Parathyroid adenoma (tissue), 2 donors: ENCODE data around the gene ELK3.

ENCODE experiments used
- H2AFZ ChIP-seq: fragments of 300-600 bp; sonication (generic); one replicate; pipeline ENCODE4 v1.7.0; 2017; ENCODE audit warnings: antibody characterized with exemption, mild to moderate bottlenecking
- H3K27ac ChIP-seq: fragments of 300-600 bp; sonication (generic); one replicate; pipeline ENCODE4 v1.7.0; 2017
- H3K27me3 ChIP-seq: fragments of 300-600 bp; sonication (generic); one replicate; pipeline ENCODE4 v1.7.0; 2017; ENCODE audit warnings: low read length; ENCODE audit not compliant: control insufficient read depth, insufficient read depth
- H3K36me3 ChIP-seq: fragments of 300-600 bp; sonication (generic); one replicate; pipeline ENCODE4 v1.7.0; 2017; ENCODE audit warnings: low read length; ENCODE audit not compliant: control insufficient read depth, insufficient read depth
- H3K4me1 ChIP-seq: fragments of 300-600 bp; sonication (generic); one replicate; pipeline ENCODE4 v1.7.0; 2017; ENCODE audit warnings: control low read depth
- H3K4me2 ChIP-seq: fragments of 300-600 bp; sonication (generic); one replicate; pipeline ENCODE4 v1.7.0; 2017; ENCODE audit warnings: low read length
- H3K4me3 ChIP-seq: fragments of 300-600 bp; sonication (generic); one replicate; pipeline ENCODE4 v1.7.0; 2017; ENCODE audit warnings: low read depth, low read length
- H3K79me2 ChIP-seq: fragments of 300-600 bp; sonication (generic); one replicate; pipeline ENCODE4 v1.7.0; 2017; ENCODE audit warnings: control low read depth
- H3K9ac ChIP-seq: fragments of 300-600 bp; sonication (generic); one replicate; pipeline ENCODE4 v1.7.0; 2017; ENCODE audit warnings: mild to moderate bottlenecking
- H3K9me3 ChIP-seq: fragments of 300-600 bp; sonication (generic); one replicate; pipeline ENCODE4 v1.7.0; 2017; ENCODE audit warnings: low read length; ENCODE audit not compliant: control insufficient read depth
- CTCF ChIP-seq: fragments of 300-600 bp; sonication (generic); IDR thresholded peaks from one replicate; pipeline ENCODE4 v1.7.0; 2017; ENCODE audit warnings: antibody characterized with exemption, mild to moderate bottlenecking
- donor health status: primary hyperparathyroidism.

The ELK3 gene

GRCh38 chr12:96164951-96165811 lies 29.0 kb upstream of the ELK3 start:
- no peak for TF ChIP-seq CTCF
- peak overlapping the region; percentile 75 for H3K27ac ChIP-seq
- no peak overlapping the region for H3K4me3 ChIP-seq

GRCh38 chr12:96166765-96167164 lies 27.4 kb upstream of the ELK3 start:
- no peak overlapping the region for H3K4me2 ChIP-seq
- H3K79me2 ChIP-seq: no peaks in the 10 kb centered on the region
- no peaks in the 10 kb centered on the region for H3K27me3 ChIP-seq
- H2AFZ ChIP-seq: no peak overlapping the region
- H3K36me3 ChIP-seq: no peaks in the 10 kb centered on the region
- peaks cover 7% of the 10 kb centered on the region for H3K4me1 ChIP-seq
- no peak overlapping the region for H3K4me3 ChIP-seq
- H3K9me3 ChIP-seq: no peaks in the 10 kb centered on the region
- H3K27ac ChIP-seq: peak overlapping the region; percentile 75
- no peak for TF ChIP-seq CTCF
- H3K9ac ChIP-seq: no peak overlapping the region

More at GRCh38 chr12:96164951-96165811, 29.0 kb upstream of the ELK3 start:
- H3K4me2 ChIP-seq: peak overlapping the region; percentile 2
- no peaks in the 10 kb centered on the region for H3K9me3 ChIP-seq
- no peaks in the 10 kb centered on the region for H3K36me3 ChIP-seq
- H3K79me2 ChIP-seq: no peaks in the 10 kb centered on the region
- no peaks in the 10 kb centered on the region for H3K27me3 ChIP-seq
- peaks cover 7% of the 10 kb centered on the region for H3K4me1 ChIP-seq
- no peak overlapping the region for H3K9ac ChIP-seq
- H2AFZ ChIP-seq: peak overlapping the region; percentile 43

DNA sequence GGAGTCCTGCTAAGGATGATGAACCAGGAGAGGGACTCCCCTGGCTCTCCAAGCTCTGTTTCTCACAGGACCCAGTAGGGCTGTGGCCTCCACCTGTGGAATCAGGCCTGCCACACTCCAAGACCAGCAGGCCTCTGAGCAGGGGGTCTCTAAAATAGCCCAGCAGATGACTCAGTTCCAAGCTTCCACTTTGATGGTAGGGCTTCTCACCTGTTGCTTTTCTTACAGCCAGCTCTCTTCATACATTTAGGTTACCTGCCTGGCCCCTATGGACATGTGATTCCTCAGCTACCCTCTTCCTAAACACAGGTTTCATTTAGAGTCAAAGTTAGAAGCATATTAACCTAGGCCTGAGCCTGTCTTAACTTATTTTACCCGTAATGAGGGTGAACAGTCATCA lies 26.7 kb upstream of the ELK3 start:
- H3K9ac ChIP-seq: no peak overlapping the region
- peaks cover 7% of the 10 kb centered on the region for H3K4me1 ChIP-seq
- no peak overlapping the region for H3K4me2 ChIP-seq
- H3K4me3 ChIP-seq: no peak overlapping the region
- no peaks in the 10 kb centered on the region for H3K9me3 ChIP-seq
- H3K79me2 ChIP-seq: no peaks in the 10 kb centered on the region
- TF ChIP-seq CTCF: no peak
- H3K27me3 ChIP-seq: no peaks in the 10 kb centered on the region
- no peak overlapping the region for H2AFZ ChIP-seq
- peak overlapping the region; percentile 20 for H3K27ac ChIP-seq
- no peaks in the 10 kb centered on the region for H3K36me3 ChIP-seq

DNA sequence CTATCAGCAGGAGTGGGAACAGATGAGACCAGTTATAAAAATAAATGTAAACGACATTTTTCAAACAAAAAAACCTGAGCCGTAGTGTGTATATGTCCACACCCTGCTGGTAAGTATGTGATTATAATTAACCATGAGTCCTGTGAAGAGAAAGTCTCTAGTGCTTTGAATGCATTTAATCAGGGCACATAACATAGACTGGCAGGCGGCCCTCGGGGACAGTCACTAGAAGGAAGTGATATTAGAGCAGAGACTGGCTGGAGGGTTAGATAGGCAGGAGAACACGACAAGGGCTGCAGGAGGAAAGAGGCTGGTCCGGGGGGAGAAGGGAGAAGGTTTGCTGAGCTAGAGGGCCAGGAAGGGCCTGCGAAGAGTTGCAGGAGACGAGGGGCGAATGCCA lies 23.8 kb upstream of the ELK3 start:
- no peak overlapping the region for H2AFZ ChIP-seq
- no peaks in the 10 kb centered on the region for H3K79me2 ChIP-seq
- H3K27me3 ChIP-seq: no peaks in the 10 kb centered on the region
- TF ChIP-seq CTCF: no peak
- H3K4me1 ChIP-seq: peaks cover 3% of the 10 kb centered on the region
- no peak overlapping the region for H3K9ac ChIP-seq
- no peak overlapping the region for H3K27ac ChIP-seq
- H3K4me3 ChIP-seq: no peak overlapping the region
- no peak overlapping the region for H3K4me2 ChIP-seq
- H3K9me3 ChIP-seq: no peaks in the 10 kb centered on the region
- H3K36me3 ChIP-seq: no peaks in the 10 kb centered on the region

DNA sequence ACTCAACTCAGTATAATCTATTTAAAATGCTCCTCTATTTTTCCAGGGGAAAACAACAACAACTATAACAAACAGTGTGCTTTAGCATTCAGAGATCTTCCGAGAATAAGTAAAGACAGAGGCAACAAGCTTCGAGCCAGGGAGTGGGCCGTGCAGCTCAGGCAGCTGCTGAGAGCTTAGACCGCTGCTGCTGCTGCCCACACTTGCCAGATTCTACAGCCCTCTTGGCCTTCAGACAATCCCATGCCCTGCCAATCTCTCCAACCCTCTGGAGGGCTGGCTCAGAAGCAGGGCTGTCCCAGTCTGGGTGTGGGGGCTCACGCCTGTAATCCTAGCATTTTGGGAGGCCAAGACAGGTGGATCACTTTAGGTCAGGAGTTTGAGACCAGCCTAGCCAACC lies 23.4 kb upstream of the ELK3 start:
- Histone ChIP-seq H3K4me3 (no peak overlapping the region), H3K27ac (no peak overlapping the region), H2AFZ (no peak overlapping the region), H3K4me2 (no peak overlapping the region), H3K27me3 (no peaks in the 10 kb centered on the region), H3K36me3 (no peaks in the 10 kb centered on the region), H3K9ac (no peak overlapping the region), H3K4me1 (no peaks in the 10 kb centered on the region), H3K79me2 (no peaks in the 10 kb centered on the region), H3K9me3 (no peaks in the 10 kb centered on the region)
- TF ChIP-seq CTCF: no peak
